22Rv1 (cell line): ENCODE measurements around the gene IL1A.
A peak's percentile ranks its signal among the peaks of the same experiment; 100 is the strongest.

Source experiments
- H3K27ac ChIP-seq: fragments of 450-650 bp; 2 replicates; pipeline ENCODE4 v1.5.1; 2017
- ZFX ChIP-seq: fragments of 450-650 bp; IDR thresholded peaks from 2 replicates; pipeline ENCODE4 v1.6.1; 2017; ENCODE audit warnings: antibody characterized with exemption, borderline replicate concordance
- TF ChIP-seq, protein P1 (sequence below): fragments of 450-650 bp; IDR thresholded peaks from 2 replicates; pipeline ENCODE4 v1.5.1; 2017; ENCODE audit warnings: mild to moderate bottlenecking

The IL1A gene

DNA sequence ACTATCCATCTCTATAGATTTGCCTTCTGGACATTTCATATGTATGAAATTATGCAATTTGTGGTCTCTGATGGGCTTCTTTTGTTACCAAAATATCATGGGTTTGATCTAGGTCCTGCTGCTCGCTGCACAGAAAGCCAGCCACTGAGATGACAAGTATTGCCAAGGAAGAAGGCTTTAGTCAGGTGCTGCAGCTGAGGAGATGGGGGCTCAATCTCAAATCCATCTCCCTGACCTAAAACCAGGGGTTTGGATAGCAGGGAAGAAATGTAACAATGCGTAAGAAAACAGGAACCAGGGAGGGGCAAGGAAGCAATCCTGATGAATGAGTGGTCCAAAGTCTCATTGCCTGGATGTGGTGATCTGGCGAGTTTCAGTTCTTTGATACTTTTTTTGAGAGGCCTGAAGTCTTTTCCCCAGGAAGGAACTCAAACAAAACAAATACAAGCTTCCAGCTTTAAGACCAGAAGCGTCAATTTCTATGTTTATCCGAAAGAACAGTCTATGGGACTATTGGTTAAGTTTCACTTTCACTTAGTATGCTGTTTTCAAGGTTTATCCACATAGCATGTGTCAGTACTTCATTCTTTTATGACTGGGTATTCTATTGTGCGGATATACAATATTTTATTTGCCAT, 16.5 kb downstream of the IL1A start:
- TF ChIP-seq, protein P1, sequence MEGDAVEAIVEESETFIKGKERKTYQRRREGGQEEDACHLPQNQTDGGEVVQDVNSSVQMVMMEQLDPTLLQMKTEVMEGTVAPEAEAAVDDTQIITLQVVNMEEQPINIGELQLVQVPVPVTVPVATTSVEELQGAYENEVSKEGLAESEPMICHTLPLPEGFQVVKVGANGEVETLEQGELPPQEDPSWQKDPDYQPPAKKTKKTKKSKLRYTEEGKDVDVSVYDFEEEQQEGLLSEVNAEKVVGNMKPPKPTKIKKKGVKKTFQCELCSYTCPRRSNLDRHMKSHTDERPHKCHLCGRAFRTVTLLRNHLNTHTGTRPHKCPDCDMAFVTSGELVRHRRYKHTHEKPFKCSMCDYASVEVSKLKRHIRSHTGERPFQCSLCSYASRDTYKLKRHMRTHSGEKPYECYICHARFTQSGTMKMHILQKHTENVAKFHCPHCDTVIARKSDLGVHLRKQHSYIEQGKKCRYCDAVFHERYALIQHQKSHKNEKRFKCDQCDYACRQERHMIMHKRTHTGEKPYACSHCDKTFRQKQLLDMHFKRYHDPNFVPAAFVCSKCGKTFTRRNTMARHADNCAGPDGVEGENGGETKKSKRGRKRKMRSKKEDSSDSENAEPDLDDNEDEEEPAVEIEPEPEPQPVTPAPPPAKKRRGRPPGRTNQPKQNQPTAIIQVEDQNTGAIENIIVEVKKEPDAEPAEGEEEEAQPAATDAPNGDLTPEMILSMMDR = no peak
- TF ChIP-seq ZFX = no peak
- no peak overlapping the region for H3K27ac ChIP-seq

DNA sequence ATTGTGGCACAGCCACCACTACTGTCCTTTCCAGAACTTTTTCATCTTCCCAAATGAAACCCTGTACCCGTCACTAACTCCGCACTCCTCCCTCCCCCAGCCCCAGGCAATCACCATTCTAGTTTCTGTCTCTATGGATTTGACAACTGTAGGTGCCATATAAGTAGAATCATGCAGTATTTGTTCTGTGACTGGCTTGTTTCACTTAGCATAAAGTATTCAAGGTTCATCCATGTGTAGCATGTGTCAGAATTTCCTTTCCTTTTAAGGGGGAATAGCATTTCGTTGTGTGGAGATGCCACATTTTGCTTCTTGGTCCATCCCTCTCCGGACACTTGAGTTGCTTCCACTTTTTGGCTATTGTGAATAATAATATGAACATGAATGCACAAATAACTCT, 19.0 kb downstream of the IL1A start:
- TF ChIP-seq, protein P1 = no peak
- TF ChIP-seq ZFX = no peak
- H3K27ac ChIP-seq = peak overlapping the region; percentile 80

DNA sequence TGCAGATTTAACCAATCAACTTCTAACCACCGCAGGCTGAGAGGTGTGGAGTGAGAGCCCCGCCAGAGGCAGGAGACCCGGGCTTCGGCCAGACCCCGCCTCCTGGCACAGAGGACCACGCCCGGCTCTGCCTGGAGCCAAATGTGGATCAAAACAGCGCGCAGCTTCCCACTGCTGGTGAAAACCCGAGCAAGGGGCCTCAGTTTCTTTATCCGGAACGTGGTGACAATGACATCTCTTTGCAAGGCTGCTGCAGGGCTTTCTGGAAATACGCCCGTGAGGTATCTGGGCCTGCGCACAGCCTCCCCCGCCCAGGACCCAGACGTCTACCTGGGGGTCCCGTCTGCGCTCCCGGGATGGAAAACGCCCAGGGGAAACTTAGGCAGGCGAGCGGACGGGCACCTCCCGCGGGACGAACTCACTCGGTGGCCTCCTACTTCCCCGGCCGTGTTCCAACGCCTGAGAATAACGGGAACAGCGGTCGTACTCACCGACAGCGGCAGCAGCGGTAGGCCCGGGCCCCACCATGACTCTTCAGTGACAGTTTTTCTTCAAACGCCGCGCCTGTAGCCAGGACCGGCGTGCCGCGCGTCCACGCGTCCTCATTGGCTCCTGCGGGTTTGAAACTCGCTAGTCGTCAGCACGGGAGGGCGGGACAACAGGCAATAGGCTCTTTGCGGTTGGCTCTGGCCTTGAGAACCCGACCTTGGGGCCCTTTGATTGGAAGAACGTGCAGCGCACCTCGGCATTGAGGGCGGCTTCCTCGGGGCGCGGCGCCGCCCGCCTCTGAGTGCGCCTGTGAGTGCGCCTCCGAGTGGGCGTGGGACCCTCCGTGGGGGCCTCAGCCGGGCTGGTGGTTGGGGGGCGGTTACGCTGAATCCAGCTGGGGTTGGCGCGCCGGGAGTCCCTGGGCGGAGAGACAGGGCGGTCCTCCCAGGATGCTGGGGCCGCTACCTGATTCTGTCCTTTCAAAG, 19.9 kb downstream of the IL1A start, which contains the start of gene CKAP2L:
TSS of gene CKAP2L (minus strand) at position 539 of the 974 bp plus-strand sequence. CDS start at position 528, 11 bp downstream.
- TF ChIP-seq, protein P1 = no peak; the same call in 1 of the 2 replicates
- no peak for TF ChIP-seq ZFX
- H3K27ac ChIP-seq = peak within 1 kb of the TSS; percentile 80

DNA sequence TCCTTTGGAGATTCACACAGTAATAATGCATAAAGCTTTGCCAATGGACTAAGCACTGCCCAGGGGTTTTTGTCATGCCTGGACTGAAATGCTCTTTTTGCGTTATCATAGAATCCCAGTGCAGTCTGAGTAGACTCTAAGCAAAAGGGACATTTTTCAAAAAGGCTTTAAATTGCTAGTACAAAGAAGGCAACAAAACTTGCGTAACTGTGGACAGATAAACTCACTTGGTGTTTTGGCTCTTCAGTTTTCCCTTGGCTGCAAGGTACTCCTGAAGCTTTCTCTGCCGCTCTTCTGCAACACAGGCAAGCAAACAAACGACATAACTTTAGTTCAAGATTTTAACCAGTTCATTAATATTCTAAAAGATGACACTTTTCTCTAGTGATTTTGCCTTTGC, 22.0 kb downstream of the IL1A start:
- TF ChIP-seq, protein P1 = no peak
- no peak for TF ChIP-seq ZFX
- H3K27ac ChIP-seq = no peak overlapping the region

DNA sequence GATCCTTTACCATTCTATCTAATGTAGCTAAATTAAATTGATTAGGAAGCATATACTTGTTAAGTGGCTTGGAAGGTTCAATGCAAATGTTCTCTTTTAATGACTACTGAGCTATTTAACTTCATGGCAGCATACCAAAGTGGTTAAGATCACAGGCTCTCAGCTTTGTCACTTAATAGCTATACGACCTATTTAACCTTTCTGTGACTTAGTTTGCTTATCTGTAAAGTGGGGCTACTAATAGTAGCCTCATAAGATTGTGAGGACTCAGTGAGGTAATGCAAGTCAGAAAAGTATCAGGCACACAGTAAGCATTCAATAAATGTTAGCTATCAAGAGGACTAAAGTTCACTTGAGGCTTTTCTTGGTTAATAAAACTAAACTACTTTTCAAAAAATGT, 24.1 kb downstream of the IL1A start:
- TF ChIP-seq ZFX = no peak
- TF ChIP-seq, protein P1 = no peak
- H3K27ac ChIP-seq = no peak overlapping the region

DNA sequence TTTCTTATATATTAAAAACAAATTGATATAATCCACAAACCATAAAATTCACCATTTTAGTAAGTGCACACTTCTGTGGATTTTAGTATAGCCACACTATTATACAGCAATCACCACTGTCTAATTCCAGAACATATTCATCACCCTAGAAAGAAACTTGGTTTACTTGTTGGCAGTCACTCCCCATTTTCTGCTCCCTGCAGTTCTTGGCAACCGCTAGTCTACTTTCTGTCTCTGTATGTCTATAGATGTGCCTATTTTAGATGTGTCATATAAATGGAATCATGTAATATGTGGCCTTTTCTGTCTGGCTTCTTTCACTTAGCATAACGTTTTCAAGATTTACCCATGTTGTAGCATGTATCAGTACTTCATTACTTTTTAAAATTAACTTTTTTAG, 25.6 kb downstream of the IL1A start:
- H3K27ac ChIP-seq = no peak overlapping the region
- TF ChIP-seq ZFX = no peak
- TF ChIP-seq, protein P1 = no peak
